CD4-positive, CD25-positive, alpha-beta regulatory T cell (primary cell): ENCODE data around the gene POTEC. TPM values are rescaled to one million over a fixed set of nuclear protein-coding genes. Genes with fewer than 3 reads are reported as not detected.
"Not testable (repeated sequence)": the region's sequence is repeated elsewhere in the genome, so short reads cannot be mapped to it uniquely, and the experiment has no call there.

Experiments used
- ATAC-seq, 2 donors: fragments of 150-1000 bp; cut with Tn5 transposase; one replicate each; pipeline ENCODE4 v1.10.0; 2021; ENCODE audit warnings: low read depth in 2 of 2, moderate number of reproducible peaks in 2 of 2, moderate library complexity in 1 of 2
- DNase-seq, 3 donors: peaks; one replicate each; pipeline versions ENCODE4 v3.0.0 to v3.0.0-alpha.2; 2012 to 2022; ENCODE audit warnings: mixed read lengths in 1 of 3
- H3K27ac ChIP-seq: one replicate; pipeline ENCODE4 v1.7.0; 2013; ENCODE audit warnings: mild to moderate bottlenecking, low read length; ENCODE audit not compliant: insufficient read depth, poor library complexity, severe bottlenecking
- H3K27me3 ChIP-seq: one replicate; pipeline ENCODE4 v1.7.0; 2013; ENCODE audit warnings: low read length; ENCODE audit not compliant: control insufficient read depth, insufficient read depth
- H3K36me3 ChIP-seq: one replicate; pipeline ENCODE4 v1.7.0; 2013; ENCODE audit warnings: mild to moderate bottlenecking, low read length, moderate library complexity; ENCODE audit not compliant: control insufficient read depth, insufficient read depth
- H3K4me1 ChIP-seq: 2 replicates; pipeline ENCODE4 v1.7.0; 2013; ENCODE audit warnings: mild to moderate bottlenecking, low read length; ENCODE audit not compliant: insufficient read depth, control insufficient read depth, poor library complexity, severe bottlenecking
- H3K4me3 ChIP-seq: one replicate; pipeline ENCODE4 v1.7.0; 2013; ENCODE audit warnings: low read depth, mild to moderate bottlenecking, low read length, moderate library complexity
- H3K9me3 ChIP-seq, 2 experiments: 1 replicate in 1 of 2; 2 replicates in 1 of 2; pipeline ENCODE4 v1.7.0; 2013; ENCODE audit warnings: low read length in 2 of 2, mild to moderate bottlenecking in 1 of 2, moderate library complexity in 1 of 2; ENCODE audit not compliant: control insufficient read depth in 2 of 2
- H3K27ac Mint-ChIP-seq, 3 donors: one replicate each; pipeline ENCODE4 v1.8.0; 2020 to 2022; ENCODE audit warnings: mild to moderate bottlenecking in 3 of 3, mixed read lengths in 3 of 3, moderate library complexity in 2 of 3
- H3K27me3 Mint-ChIP-seq: one replicate; pipeline ENCODE4 v1.8.0; 2022; ENCODE audit warnings: mild to moderate bottlenecking, mixed read lengths
- H3K36me3 Mint-ChIP-seq: one replicate; pipeline ENCODE4 v1.8.0; 2020; ENCODE audit warnings: mixed read lengths
- H3K4me1 Mint-ChIP-seq, 4 donors: one replicate each; pipeline ENCODE4 v1.8.0; 2020 to 2022; ENCODE audit warnings: mixed read lengths in 4 of 4, mild to moderate bottlenecking in 1 of 4
- H3K4me3 Mint-ChIP-seq, 4 donors: one replicate each; pipeline ENCODE4 v1.8.0; 2020 to 2022; ENCODE audit warnings: mild to moderate bottlenecking in 4 of 4, mixed read lengths in 4 of 4, moderate library complexity in 3 of 4
- H3K9me3 Mint-ChIP-seq, 7 donors: one replicate each; pipeline ENCODE4 v1.8.0; 2020 to 2022; ENCODE audit warnings: mixed read lengths in 7 of 7, mild to moderate bottlenecking in 3 of 7, moderate library complexity in 2 of 7
- polyA plus RNA-seq, 4 donors: library from polyadenylated mRNA; unstranded; fragments of 300-500 nt; fragmentation: Illumina TruSeq; gene quantifications; one replicate each; pipeline ENCODE4 v1.2.3, GENCODE V29; 2021
- total RNA-seq: library from RNA; stranded (reverse); gene quantifications from one replicate; pipeline ENCODE4 v1.2.3, GENCODE V29; 2022

Gene POTEC
- total and polyA plus RNA-seq, 5 donors from 2014 or later, result not detected

DNA sequence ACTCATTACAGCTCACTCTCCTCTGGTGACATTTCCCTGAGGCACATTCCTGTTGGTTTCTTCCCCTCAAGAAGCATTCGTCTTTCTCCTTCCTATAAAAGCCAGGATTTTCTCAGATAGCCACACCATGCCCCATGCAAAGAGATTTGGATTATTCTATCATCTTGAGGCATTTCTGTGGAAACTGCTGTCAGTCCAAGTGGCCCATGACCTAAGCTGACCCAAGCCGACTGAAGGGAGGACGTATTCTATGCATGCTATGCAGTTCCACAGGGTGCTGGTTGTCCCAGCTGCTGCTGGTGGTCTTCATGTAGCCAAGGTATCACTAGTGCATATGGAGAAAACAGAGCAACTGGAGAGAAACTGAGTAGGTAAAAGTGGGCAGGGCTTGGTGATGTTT is 73.0 kb downstream of the POTEC start:
- H3K27me3 Mint-ChIP-seq, H3K27ac ChIP-seq, H3K4me3 ChIP-seq, DNase-seq, H3K4me1 Mint-ChIP-seq, H3K27me3 ChIP-seq, H3K9me3 Mint-ChIP-seq, H3K9me3 ChIP-seq, H3K27ac Mint-ChIP-seq, ATAC-seq, H3K36me3 ChIP-seq, H3K4me3 Mint-ChIP-seq, H3K4me1 ChIP-seq, H3K36me3 Mint-ChIP-seq: not testable (repeated sequence)

DNA sequence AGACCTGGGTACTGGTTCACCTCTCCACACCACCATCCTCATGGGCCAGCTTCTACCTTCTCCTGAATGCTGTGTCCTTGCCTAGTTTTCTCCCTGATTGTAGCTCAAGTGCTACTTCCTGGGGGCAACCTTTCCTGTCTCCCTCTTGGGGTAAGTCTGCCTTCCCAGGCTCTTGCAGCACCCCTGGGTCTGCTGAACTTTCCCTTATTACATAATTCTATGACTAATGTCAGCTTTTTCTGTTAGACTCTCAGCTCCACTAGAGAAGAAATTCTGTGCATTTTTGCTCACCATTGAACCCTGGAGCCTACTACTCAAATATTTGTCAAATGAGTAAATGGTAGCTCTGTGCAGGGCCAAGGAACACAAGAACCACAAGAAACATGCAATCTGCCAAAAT is 73.4 kb downstream of the POTEC start:
- H3K4me3 ChIP-seq, H3K36me3 ChIP-seq, H3K9me3 ChIP-seq, H3K27ac ChIP-seq, H3K4me1 ChIP-seq, ATAC-seq, H3K4me1 Mint-ChIP-seq, H3K27ac Mint-ChIP-seq, H3K27me3 ChIP-seq, H3K36me3 Mint-ChIP-seq, DNase-seq, H3K27me3 Mint-ChIP-seq, H3K4me3 Mint-ChIP-seq, H3K9me3 Mint-ChIP-seq: not testable (repeated sequence)

DNA sequence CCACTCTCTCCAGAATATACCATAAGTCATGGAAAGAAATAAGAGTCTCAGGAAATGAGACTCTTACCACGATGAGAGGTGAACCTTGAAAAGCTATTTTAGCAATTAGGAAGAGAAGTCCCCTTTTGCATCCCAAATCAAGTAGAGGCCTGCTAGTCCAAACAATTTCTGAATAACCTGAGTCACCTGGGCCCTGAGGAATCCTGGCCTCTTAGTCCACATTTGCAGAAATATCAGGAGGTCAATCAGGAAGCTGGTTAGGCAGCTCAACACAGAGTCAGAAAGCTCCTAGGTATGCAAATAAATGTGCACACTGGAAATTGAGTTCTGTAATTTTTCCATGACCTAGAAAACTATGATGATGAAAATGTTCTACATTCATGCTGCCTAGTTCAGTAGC is 77.4 kb downstream of the POTEC start:
- H3K27ac ChIP-seq, H3K9me3 Mint-ChIP-seq, H3K27ac Mint-ChIP-seq, H3K4me1 Mint-ChIP-seq, H3K9me3 ChIP-seq, DNase-seq, H3K4me1 ChIP-seq, ATAC-seq, H3K27me3 ChIP-seq, H3K4me3 Mint-ChIP-seq, H3K36me3 ChIP-seq, H3K36me3 Mint-ChIP-seq, H3K27me3 Mint-ChIP-seq, H3K4me3 ChIP-seq: not testable (repeated sequence)

Other genes with a start within 250 kb of the POTEC start
- not detected for gene ANKRD30B, start 204.6 kb upstream of the POTEC start, total RNA-seq
- gene ANKRD30B, start 204.6 kb upstream of the POTEC start, polyA plus RNA-seq, result not detected